Hepatocyte (in vitro differentiated cells): Measurements from ENCODE around the gene AQP1. TPM values are rescaled to one million over a fixed set of nuclear protein-coding genes. Genes with fewer than 3 reads are reported as not detected.

ENCODE experiments used
- DNase-seq: peaks from one replicate; pipeline ENCODE4 v3.0.0-alpha.2; 2016; ENCODE audit warnings: low spot score
- H2AFZ ChIP-seq: fragments of 200-600 bp; sonication (generic); 2 replicates; pipeline ENCODE4 v1.6.0; 2016; ENCODE audit warnings: antibody characterized with exemption, mild to moderate bottlenecking
- H3K27ac ChIP-seq: fragments of 200-600 bp; sonication (generic); 2 replicates; pipeline ENCODE4 v1.5.1; 2016; ENCODE audit warnings: mild to moderate bottlenecking
- H3K27me3 ChIP-seq: fragments of 200-600 bp; sonication (generic); 2 replicates; pipeline ENCODE4 v1.6.1; 2016
- H3K36me3 ChIP-seq: fragments of 200-600 bp; sonication (generic); replicated peaks from 2 replicates; pipeline ENCODE4 v1.5.1; 2016; ENCODE audit warnings: low read depth; ENCODE audit not compliant: insufficient read depth
- H3K4me1 ChIP-seq: fragments of 200-600 bp; sonication (generic); 2 replicates; pipeline ENCODE4 v1.5.1; 2016; ENCODE audit warnings: mild to moderate bottlenecking, moderate library complexity; ENCODE audit not compliant: insufficient read depth
- H3K4me2 ChIP-seq: fragments of 200-600 bp; sonication (generic); 2 replicates; pipeline ENCODE4 v1.6.0; 2016
- H3K4me3 ChIP-seq: fragments of 200-600 bp; sonication (generic); 2 replicates; pipeline ENCODE4 v1.5.1; 2016; ENCODE audit warnings: mild to moderate bottlenecking
- H3K79me2 ChIP-seq: fragments of 200-600 bp; sonication (generic); 2 replicates; pipeline ENCODE4 v1.6.0; 2017; ENCODE audit warnings: mild to moderate bottlenecking
- H3K9me2 ChIP-seq: fragments of 200-600 bp; sonication (generic); replicated peaks from 2 replicates; pipeline ENCODE4 v1.6.0; 2017; ENCODE audit warnings: mild to moderate bottlenecking; ENCODE audit not compliant: insufficient read depth
- H3K9me3 ChIP-seq: fragments of 200-600 bp; sonication (generic); 2 replicates; pipeline ENCODE4 v1.5.1; 2016; ENCODE audit warnings: low read depth, mild to moderate bottlenecking
- H4K20me1 ChIP-seq: fragments of 200-600 bp; sonication (generic); 2 replicates; pipeline ENCODE4 v1.6.0; 2016; ENCODE audit warnings: mild to moderate bottlenecking; ENCODE audit not compliant: insufficient read depth, poor library complexity, severe bottlenecking
- EZH2 ChIP-seq: fragments of 200-600 bp; sonication (generic); IDR thresholded peaks from 2 replicates; pipeline ENCODE4 v1.6.1; 2016; ENCODE audit warnings: antibody characterized with exemption, mild to moderate bottlenecking, borderline replicate concordance
- EZH2phosphoT487 ChIP-seq: fragments of 200-600 bp; sonication (generic); IDR thresholded peaks from one replicate; pipeline ENCODE4 v1.6.1; 2018; ENCODE audit warnings: antibody characterized with exemption, mild to moderate bottlenecking, low read depth, moderate library complexity; ENCODE audit not compliant: unreplicated experiment, severe bottlenecking
- WGBS: methylation state at CpG from one replicate; pipeline ENCODE4 v1.1.6; 2016; ENCODE audit warnings: low lambda C conversion rate; ENCODE audit errors: missing lambda C conversion rate; 5-methylcytosine and 5-hydroxymethylcytosine counted together
- polyA plus RNA-seq: library from polyadenylated mRNA; unstranded; fragments of >200 nt; fragmentation: Nextera tagmentation; extraction: Ambion mirVana; gene quantifications from 2 replicates; pipeline ENCODE4 v1.2.1, GENCODE V29; 2016
- total RNA-seq: library from RNA; depleted of rRNA; stranded (reverse); fragments of >200 nt; gene quantifications from 2 replicates; pipeline ENCODE4 v1.2.3, GENCODE V29; 2014
- TF ChIP-seq, protein P1 (sequence below): fragments of 200-600 bp; sonication (generic); IDR thresholded peaks from 2 replicates; pipeline ENCODE4 v1.5.1; 2016; ENCODE audit warnings: antibody characterized with exemption, mild to moderate bottlenecking; ENCODE audit not compliant: poor library complexity

Gene AQP1
- total and polyA plus RNA-seq, 2 experiments from 2014 or later, result 124 to 183 TPM

DNA sequence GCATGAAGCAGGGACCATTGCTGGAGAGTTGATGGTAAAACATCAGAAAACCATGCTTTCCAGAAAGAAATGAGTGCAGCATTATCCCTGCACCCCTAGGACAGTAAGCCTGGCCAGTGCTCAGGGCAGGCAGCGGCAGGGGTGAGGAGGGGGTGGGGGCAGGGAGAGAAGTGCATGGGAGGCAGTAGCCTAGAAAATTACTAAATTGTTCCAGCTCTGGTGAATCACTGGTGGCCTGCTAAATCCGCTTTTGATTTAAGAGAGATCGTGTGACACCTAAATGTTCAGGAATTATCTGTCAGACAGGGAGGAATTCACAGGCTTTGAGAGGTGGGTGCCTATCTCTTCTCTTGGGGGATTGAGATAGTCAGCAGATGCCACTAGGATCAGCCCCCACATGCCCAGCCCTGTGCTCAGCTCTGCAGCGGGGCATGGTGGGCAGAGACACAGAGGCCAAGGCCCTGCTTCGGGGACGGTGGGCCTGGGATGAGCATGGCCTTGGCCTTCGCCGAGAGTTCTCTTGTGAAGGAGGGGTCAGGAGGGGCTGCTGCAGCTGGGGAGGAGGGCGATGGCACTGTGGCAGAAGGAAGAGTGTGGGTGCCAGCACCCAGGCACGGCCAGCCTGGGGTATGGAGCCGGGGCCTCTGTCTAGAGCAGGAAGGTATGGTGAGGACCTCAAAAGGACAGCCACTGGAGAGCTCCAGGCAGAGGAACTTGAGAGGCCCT lies 5.0 kb upstream of the AQP1 start:
- no peaks in the 10 kb centered on the region for H3K36me3 ChIP-seq
- no peak overlapping the region for H3K4me3 ChIP-seq
- no peak for DNase-seq
- 87% methylated on average over 11 of the region's 11 CpGs for WGBS
- no peaks in the 10 kb centered on the region for H3K79me2 ChIP-seq
- H3K4me2 ChIP-seq, result no peak overlapping the region
- H4K20me1 ChIP-seq, result no peaks in the 10 kb centered on the region
- no peaks in the 10 kb centered on the region for H3K27me3 ChIP-seq
- no peak overlapping the region for H3K27ac ChIP-seq
- TF ChIP-seq EZH2phosphoT487 (no peak), EZH2 (no peak)
- TF ChIP-seq, protein P1, sequence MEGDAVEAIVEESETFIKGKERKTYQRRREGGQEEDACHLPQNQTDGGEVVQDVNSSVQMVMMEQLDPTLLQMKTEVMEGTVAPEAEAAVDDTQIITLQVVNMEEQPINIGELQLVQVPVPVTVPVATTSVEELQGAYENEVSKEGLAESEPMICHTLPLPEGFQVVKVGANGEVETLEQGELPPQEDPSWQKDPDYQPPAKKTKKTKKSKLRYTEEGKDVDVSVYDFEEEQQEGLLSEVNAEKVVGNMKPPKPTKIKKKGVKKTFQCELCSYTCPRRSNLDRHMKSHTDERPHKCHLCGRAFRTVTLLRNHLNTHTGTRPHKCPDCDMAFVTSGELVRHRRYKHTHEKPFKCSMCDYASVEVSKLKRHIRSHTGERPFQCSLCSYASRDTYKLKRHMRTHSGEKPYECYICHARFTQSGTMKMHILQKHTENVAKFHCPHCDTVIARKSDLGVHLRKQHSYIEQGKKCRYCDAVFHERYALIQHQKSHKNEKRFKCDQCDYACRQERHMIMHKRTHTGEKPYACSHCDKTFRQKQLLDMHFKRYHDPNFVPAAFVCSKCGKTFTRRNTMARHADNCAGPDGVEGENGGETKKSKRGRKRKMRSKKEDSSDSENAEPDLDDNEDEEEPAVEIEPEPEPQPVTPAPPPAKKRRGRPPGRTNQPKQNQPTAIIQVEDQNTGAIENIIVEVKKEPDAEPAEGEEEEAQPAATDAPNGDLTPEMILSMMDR, result no peak
- peaks cover 15% of the 10 kb centered on the region for H3K4me1 ChIP-seq
- H3K9me2 ChIP-seq, result no peaks in the 10 kb centered on the region
- H3K9me3 ChIP-seq, result no peaks in the 10 kb centered on the region
- H2AFZ ChIP-seq, result no peak overlapping the region

DNA sequence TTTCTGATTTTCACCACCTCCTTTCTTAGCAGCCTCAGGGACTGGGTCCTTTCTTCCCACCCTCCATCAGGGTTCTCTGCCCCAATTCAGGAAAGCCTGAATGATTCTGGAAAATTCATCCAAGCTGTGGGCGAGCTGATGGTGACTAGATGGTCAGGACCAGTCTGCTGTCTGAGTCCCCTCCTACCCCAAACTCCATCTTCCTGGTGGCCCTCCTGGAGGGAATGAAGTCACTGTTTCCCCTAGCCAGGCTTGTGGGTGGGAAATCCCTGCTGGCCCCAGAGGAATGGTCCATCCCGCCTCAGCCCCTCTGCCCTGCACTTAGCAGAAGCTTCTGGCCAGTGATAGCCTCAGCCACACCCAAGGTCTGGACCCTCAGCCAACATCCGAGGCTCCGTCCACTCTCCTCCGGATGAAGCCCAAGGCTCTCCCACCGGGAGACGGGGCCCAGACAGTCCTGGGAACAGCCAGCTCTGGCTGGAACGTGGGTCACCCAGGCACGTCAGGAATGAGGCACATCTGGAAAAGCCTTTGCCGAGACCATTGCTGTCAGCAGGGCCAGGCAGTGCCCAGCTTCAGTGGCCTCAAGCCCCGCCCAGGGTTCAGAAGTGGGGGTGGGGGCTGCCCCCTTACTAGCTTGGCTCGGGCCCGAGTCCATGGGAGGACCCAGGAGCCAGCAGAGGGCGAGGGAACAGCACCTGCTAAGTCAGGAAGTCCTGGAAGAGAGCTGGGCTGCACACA lies 4.0 kb upstream of the AQP1 start:
- no peak for DNase-seq
- WGBS, result 88% methylated on average over 14 of the region's 14 CpGs
- H3K79me2 ChIP-seq, result no peaks in the 10 kb centered on the region
- no peaks in the 10 kb centered on the region for H3K36me3 ChIP-seq
- H3K4me1 ChIP-seq, result peaks cover 18% of the 10 kb centered on the region
- no peaks in the 10 kb centered on the region for H3K9me2 ChIP-seq
- H3K4me2 ChIP-seq, result no peak overlapping the region
- H3K9me3 ChIP-seq, result no peaks in the 10 kb centered on the region
- no peak overlapping the region for H3K4me3 ChIP-seq
- no peaks in the 10 kb centered on the region for H3K27me3 ChIP-seq
- TF ChIP-seq EZH2phosphoT487, result no peak
- TF ChIP-seq EZH2, result no peak
- TF ChIP-seq, protein P1, result no peak
- no peaks in the 10 kb centered on the region for H4K20me1 ChIP-seq
- H3K27ac ChIP-seq, result no peak overlapping the region
- H2AFZ ChIP-seq, result no peak overlapping the region

DNA sequence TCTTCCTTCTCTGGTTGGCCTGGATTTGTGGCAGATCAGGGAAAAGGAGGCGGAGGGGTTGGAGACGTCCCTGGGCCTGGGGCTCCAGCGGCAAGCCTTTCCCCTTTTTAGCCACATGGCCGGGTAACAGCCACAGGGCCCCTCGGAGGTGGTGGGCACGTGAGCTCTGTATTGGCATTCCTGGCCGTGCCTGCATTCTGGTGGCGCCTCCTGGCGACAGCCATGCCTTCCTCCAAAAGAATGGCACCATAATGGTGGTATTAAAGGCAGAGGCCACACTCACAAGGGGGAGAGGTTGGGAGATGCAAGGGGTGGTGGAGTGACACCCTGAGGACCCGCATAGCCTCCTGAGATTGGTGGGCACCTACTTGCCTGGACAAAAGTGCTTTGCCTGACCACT lies 3.0 kb upstream of the AQP1 start:
- Histone ChIP-seq H4K20me1 (no peaks in the 10 kb centered on the region), H3K27ac (no peak overlapping the region), H3K9me3 (no peaks in the 10 kb centered on the region), H3K4me1 (peaks cover 24% of the 10 kb centered on the region), H3K9me2 (no peaks in the 10 kb centered on the region), H2AFZ (no peak overlapping the region), H3K79me2 (no peaks in the 10 kb centered on the region), H3K27me3 (no peaks in the 10 kb centered on the region), H3K36me3 (no peaks in the 10 kb centered on the region), H3K4me3 (no peak overlapping the region), H3K4me2 (no peak overlapping the region)
- DNase-seq, result no peak
- TF ChIP-seq, protein P1, result peak; percentile 8
- no peak for TF ChIP-seq EZH2phosphoT487
- 81% methylated on average over 10 of the region's 10 CpGs for WGBS
